Effector CD4-positive, alpha-beta T cell (primary cell): Measurements from ENCODE around the gene CABP1.

Source experiments
- DNase-seq: peaks from one replicate; pipeline ENCODE4 v3.0.0-alpha.2; 2020

Gene CABP1

DNA sequence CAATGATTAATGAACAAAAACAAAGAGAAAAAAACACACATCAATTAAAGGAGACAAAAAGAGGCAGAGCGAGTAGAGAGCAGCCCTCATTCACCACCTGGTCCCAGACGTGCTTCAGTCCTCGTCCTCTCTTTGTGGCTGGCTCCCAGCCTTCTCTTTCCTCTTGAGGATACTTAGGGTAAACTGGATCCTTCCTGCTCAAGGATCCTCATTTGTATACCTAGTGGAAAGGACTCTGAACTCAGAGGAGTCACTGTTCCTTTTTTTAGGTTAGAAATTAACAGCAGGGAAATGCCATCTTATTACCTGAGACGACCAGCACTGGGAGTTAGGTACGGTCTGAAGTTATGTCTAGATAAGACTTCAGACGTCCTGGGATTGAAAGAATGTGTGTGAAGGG lies 56.2 kb downstream of the CABP1 start:
- DNase-seq, result no peak

DNA sequence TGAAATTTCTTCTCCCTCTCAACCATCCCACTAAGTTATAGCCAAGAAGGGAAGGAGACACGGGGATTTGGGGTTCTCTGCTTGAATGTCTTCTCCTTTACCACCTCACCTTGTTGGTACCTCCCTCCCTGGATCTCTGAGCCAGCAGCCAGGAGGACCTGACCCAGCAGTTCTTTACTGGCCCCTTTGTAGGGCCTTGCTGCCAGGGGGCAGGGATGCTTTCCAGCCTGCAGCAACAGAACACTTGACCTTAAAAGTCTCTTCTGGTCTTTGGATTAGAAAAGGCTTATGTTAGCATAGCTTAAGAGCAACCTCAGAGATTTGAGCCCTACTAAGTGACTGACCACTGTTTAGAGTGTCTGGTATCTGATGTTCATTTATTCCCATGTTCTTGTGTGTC lies 56.9 kb downstream of the CABP1 start:
- DNase-seq, result no peak

DNA sequence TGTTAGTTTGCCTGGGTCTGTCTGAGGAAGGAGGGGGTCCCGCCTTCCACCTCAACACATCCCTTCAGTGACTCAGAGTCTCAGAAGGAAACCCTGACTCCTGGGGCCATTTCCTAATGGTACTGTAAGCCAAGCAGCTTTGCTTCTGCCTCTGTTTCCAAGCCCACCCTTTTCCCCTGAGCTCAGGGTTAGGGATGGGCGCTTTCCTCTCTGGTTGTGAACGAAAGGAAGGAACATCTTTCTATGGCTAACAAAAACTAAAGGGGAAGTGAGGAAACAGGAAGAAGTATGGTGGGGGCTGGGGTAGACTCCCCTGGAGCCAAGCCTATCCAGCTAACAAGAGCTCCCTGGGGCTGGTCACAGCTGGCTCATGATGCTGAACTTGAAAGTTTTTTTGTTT lies 58.2 kb downstream of the CABP1 start:
- DNase-seq, result no peak

DNA sequence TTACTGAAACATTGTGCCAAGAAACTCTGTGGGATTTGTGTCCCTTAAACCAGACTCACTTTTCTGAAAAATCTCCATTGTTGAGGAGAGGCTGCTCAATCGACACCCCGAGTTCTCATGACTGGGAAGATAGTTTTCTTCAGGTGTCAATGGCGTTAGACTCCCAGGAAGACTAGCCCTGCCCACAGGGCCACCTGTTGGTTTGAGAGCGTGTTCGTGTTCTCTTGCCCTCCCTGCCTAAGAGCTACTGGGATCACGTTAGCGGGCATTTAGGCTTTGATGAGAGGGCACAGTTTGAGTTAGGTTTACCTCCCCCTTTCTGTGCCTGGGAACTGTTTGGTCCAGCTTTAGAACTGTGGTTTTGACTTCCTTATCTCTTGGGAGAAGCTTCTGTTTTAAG lies 59.1 kb downstream of the CABP1 start:
- no peak for DNase-seq

DNA sequence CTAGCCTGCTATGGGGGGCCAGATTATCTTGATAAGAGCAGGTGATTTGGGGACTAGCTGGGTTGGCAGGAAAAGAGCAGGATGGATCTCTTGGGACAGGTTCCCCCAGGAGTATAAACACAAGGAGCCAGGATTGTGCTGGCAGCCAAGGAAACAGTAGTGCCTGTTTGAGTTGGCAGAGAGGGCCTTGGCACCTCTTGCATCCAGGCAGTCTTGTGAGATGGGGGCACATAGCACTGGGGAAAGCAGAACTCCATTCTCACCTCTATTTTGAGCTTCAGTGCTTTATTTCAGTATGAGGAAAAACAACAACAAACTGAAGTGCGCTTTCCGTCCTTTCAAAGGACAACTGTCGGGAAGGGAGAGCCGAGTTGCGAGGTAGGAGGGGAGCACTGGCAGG lies 60.5 kb downstream of the CABP1 start:
- DNase-seq, result no peak

DNA sequence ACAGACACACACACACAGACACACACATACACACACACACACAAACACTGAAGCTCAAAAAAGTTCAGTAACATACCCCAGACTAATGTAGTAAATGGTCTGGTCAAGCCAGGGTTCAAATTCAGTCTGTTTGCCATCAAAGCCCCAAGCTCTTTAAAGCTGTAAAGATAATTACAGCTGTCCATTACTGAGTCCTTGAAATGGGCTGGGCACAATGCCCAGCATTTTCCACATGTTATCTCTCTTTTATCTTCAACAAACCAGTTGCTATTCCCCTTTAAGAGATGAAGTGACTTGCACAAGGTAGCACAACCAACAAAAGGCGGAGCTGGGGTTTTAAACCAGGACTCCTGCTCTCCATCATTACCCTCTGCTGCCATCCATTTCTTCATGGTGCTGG lies 62.2 kb downstream of the CABP1 start:
- DNase-seq, result no peak

DNA sequence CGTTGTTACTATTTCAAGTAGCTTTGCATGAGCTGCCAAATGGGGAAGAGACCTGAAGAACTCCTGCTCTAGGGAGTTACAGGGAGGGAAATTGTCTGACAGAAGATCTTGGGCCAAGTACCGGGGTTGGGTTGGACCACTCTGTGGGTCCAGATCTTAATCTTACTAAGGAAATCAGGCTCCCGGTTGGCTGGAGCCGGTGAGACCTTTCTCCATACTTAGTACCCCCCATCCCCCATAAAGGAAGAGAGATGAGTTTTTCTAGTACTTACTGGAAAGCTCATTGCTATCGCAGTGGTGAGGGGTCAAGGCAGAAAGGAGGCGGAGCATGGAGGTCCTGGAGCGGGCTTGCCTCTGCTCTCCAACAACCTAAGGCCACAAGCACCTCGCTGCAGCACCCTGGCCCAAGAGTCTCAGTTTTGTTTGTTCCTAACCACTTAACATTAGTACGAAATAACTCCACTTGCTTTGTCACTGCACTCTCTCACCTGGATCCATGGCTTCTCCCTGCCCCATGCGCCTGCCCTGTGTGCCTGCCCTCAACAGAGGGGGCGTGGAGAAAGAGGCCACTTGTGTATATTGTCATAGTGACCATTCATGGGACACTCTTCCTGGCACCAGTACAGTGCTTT lies 63.0 kb downstream of the CABP1 start:
- no peak for DNase-seq

DNA sequence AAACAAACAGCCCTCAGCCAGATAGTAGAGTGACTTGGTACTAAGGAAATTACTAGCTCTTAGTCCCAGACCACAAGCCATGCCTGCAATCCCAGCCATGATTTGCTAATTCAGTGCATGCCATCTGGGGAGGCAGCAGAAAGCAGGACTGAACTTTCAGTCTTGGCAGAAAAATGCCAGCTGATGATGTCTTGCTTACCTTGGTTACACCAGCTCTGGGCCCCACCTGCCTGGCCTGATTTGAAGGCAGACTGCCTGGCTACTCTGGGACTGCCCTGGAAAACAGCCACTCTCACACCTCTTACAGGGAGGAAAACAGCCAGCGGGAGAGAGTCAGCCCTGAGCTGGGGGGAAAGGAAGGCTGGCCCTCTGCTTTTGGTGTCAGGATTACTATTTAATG lies 65.2 kb downstream of the CABP1 start:
- no peak for DNase-seq

DNA sequence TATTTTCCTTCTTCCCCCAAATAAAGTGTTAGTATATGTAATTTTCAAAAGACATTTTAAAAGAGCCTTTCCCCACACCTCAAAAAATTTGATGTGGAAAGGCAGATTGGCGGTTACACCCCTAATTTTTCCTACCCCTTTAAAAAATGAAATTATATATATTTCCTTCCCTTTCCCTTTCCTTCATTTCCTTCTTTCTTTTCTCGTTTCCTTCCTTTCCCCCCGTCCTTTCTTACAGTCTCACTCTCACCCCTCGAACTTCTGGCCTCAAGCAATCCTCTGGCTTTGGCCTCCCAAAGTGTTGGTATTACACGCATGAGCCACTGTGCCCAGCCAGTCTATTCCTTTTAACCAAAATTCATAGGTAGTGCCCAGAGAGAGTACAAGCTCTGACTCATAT lies 65.6 kb downstream of the CABP1 start:
- no peak for DNase-seq

DNA sequence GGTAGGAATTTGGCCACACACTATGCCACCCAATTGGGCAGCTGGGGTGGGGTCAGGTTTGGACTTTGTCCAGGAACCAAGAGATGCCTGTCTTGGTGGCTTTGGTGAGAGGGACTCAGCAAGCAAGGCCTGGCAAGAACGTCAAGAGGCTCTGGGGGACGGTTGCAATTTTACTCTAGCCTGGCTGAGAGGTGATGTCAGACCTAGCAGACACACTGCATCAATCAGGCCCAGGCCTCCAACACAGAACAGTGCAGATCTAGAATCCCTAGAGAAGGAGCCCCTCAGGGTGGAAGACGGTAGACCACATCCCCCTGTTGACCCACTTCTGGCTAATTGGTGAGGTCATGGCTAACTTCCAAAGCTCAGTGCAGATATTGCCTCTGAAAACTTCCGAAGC lies 68.2 kb downstream of the CABP1 start:
- DNase-seq, result no peak

DNA sequence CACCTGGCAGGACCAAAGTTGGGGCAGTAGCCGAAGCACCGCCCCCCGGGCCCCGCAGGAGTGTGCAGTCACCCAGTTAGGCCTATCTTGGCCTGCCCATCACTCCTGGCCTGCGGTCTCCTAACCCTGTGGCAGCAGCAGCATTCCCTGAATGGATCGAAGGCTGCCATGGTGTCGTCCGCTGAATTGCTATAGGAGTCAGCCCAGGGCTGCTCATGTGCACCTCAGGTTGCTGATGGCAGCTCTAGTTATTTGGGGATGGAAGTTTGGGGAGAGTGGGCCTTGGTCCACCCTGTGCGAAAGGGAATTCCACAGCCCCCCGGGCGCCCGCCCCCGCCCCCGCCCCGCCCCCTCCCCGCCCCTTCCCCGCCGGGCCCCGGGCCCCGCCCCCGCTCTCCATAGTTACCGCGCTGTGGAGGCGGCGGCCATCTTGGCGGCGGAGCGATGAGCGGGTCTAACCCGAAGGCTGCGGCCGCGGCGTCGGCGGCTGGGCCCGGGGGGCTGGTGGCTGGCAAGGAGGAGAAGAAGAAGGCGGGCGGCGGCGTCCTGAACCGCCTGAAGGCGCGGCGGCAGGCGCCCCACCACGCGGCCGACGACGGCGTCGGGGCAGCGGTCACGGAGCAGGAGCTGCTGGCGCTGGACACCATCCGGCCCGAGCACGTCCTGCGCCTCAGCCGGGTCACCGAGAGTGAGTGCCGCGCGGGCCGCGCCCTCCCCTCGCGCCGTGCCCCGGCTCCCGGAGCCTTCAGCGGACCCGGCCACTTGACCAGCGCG lies 69.8 kb downstream of the CABP1 start, which contains the start of gene UNC119B:
UNC119B (plus strand) TSS at position 428 of the 774 bp plus-strand sequence; CDS start at position 445, 17 bp downstream.
- DNase-seq, result peak; percentile 73

DNA sequence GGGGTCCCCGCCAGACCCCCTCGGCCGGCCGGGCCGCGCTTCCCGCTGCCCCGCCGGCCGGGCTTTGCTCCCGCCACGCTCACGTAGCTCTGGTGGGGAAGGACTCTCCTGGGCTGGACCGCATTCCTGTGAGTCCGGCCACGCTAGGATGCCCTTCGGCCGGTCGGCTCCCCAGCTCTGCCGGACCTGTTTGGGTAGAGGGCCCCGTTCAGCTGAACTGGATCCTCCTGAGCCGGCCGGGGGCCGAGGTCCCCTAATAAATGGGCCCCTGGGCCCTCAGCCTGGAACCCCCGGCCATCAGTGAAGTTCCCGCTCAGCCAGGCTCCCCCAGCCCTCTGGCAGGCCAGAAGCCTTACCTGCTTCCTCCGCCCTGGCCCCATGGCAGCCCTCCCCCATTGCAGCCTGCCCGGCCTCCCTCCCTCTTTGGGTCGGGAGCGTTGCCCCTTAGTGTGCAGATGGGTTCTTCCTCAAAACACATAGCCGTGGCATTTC lies 70.4 kb downstream of the CABP1 start:
- no peak for DNase-seq

DNA sequence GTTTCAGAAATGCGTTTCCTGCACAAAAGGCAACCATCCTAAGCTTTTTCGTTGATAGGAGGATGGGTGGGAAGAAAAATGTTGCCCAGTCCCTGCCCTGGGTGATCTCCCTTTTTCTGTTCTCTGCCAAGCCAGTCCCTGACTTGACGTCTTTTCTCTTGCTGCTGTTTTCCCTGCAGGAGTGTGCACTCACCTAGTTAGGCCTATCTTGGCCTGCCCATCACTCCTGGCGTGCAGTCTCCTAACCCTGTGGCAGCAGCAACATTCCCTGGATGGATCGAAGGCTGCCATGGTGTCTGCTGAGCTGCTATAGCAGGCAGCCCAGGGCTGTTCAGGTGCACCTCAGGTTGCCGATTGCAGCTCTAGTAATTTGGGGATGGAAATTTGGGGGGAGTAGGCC lies 71.0 kb downstream of the CABP1 start:
- DNase-seq, result no peak

DNA sequence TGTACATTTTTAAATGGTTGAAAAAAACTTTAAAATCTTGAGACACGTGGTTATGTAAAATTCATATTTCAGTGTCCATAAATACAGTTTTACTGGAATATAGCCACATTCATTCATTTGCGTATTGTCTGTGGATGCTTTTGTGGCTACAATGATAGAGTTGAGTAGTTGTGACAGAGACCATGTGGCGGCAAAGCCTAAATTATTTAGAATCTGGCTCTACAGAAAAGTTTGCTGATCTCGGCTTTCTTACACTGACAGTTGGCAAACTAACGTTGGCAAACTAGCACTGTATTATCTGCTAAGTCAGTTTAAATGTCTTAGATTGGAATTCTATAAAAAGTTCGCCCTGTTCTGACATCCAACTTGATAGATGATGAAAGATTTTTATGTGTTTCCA lies 72.2 kb downstream of the CABP1 start:
- DNase-seq, result no peak

DNA sequence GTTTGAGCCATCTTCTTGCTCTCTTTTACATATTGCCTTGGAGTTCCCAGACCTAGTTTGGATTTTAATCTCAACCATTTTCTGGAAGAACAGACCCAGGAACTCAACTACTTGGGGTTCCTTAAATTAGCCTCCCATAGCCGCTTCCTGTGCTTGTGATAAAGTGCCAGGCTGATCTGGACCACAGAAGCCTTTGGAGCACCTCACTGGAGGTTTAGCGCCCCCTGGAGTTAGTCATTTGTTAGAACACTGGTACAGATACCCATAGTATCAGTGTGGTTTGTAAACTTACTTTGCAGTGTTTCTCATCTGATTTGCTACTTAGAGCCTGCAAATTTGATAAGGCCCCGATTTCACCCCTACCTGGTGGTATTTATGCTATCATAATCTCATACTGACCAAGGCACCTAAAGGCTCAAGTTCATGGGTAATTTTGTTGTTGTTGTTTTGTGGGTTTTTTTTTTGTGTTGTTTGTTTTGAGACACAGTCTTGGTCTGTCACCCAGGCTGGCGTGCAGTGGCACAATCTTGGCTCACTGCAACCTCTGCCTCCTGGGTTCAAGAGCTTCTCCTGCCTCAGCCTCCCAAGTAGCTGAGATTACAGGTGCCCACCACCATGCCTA lies 73.5 kb downstream of the CABP1 start:
- peak; percentile 80 for DNase-seq
